AG04449 (cell line): ENCODE results near the gene DMD.

Source experiments
- CTCF ChIA-PET: fragments of 350-600 bp; formaldehyde crosslinking; extraction: SDS; loops from one replicate; lab custom pipeline; 2021; ENCODE audit warnings: antibody characterized with exemption; lab: Yijun Ruan, JAX
- POLR2A ChIA-PET: fragments of 400-600, 350-600 bp; formaldehyde crosslinking; extraction: SDS; loops from one replicate; lab custom pipeline; 2020; ENCODE audit warnings: antibody characterized with exemption, inconsistent platforms; lab: Yijun Ruan, JAX
- DNase-seq: peaks from one replicate; pipeline ENCODE4 v3.0.0-alpha.2; 2010; ENCODE audit warnings: low read depth, low spot score
- H3K4me3 ChIP-seq: 2 replicates; pipeline ENCODE4 v1.5.1; 2011; ENCODE audit warnings: low read depth, mild to moderate bottlenecking, control low read depth, low read length
- TF ChIP-seq, protein P1 (sequence below): IDR thresholded peaks from one replicate; pipeline ENCODE4 v1.5.1; 2011; ENCODE audit warnings: mild to moderate bottlenecking, moderate library complexity, low read length, control low read depth, inconsistent platforms; ENCODE audit not compliant: insufficient read depth; ENCODE audit errors: missing control alignments

Gene DMD

DNA sequence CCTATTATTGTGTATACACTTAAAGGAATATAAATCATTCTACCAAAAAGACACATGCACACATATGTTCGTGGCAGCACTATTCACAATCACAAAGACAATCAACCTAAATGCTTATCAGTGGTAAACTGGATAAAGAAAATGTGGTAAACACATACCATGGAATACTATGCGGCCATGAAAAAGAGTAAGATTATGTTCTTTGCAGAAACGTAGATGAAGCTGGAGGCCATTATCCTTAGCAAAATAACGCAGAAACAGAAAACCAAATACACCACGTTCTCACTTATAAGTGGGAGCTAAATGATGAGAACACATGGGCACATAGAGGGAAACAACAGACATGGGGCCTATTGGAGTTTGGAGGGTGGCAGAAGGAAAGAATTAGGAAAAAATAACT lies 593.2 kb downstream of the DMD start:
- no peak overlapping the region for H3K4me3 ChIP-seq
- TF ChIP-seq, protein P1, sequence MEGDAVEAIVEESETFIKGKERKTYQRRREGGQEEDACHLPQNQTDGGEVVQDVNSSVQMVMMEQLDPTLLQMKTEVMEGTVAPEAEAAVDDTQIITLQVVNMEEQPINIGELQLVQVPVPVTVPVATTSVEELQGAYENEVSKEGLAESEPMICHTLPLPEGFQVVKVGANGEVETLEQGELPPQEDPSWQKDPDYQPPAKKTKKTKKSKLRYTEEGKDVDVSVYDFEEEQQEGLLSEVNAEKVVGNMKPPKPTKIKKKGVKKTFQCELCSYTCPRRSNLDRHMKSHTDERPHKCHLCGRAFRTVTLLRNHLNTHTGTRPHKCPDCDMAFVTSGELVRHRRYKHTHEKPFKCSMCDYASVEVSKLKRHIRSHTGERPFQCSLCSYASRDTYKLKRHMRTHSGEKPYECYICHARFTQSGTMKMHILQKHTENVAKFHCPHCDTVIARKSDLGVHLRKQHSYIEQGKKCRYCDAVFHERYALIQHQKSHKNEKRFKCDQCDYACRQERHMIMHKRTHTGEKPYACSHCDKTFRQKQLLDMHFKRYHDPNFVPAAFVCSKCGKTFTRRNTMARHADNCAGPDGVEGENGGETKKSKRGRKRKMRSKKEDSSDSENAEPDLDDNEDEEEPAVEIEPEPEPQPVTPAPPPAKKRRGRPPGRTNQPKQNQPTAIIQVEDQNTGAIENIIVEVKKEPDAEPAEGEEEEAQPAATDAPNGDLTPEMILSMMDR = no peak
- ChIA-PET CTCF (no interaction called here), POLR2A (no interaction called here)
- no peak for DNase-seq

DNA sequence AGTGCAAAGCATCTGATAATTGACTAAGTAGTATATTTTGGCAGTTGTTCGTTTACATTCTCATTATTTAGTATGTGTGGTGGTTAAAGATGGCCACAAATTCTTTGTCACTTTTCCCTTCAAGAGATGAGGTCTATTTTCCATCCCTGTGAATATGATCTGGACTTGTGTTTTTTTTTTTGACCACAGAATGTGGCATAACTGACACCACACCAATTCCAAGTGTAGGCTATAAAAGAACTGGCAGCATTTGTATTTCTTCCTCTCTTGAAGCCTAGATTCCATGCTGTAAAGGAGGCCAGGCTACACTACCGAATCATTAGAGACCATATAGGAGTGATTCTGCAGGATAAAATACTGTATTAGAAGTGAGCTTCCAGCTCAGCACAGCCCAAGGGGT lies 596.6 kb downstream of the DMD start:
- TF ChIP-seq, protein P1 = no peak
- no peak overlapping the region for H3K4me3 ChIP-seq
- ChIA-PET CTCF (no interaction called here), POLR2A (no interaction called here)
- no peak for DNase-seq

DNA sequence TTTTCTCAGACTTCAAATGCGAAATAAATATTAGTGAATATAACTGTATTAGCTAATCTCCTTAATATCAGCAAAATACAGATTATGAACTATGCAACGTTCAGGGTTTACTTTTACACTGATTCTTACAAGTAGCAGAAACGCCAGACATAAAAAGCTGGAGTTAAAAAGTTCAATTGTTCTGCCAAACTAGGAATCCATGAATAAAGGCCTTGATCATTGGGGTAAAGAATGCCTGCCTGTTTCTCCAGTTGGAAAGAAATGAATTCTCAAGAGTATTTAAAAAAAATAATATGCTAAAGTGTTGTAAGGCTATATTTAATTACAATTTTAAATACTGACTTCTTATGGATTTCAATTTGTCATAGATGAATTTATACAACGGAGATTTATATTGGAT lies 612.2 kb downstream of the DMD start:
- POLR2A ChIA-PET = no interaction called here
- no peak for DNase-seq
- TF ChIP-seq, protein P1 = no peak
- CTCF ChIA-PET = no interaction called here
- H3K4me3 ChIP-seq = no peak overlapping the region

DNA sequence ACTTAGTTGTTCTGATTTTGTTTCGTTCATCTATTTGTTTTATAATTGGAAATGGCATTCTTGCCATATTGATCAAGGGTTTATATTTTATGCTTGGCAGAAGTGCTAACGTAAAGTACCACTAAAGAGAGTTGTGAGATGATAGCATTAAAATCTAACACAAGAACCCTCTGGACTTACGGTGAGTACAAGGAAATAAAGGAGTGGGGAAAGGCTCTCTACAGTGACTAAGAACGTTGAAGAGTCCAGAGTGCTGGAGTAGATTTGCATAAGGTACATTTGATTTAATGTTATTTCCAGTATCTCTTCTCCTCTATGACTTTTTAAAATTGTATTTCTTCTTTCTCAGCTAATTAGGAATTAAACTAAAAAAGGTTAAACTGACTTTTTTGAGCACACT lies 612.6 kb downstream of the DMD start:
- no peak overlapping the region for H3K4me3 ChIP-seq
- CTCF ChIA-PET = no interaction called here
- no peak for DNase-seq
- POLR2A ChIA-PET = no interaction called here
- TF ChIP-seq, protein P1 = no peak

DNA sequence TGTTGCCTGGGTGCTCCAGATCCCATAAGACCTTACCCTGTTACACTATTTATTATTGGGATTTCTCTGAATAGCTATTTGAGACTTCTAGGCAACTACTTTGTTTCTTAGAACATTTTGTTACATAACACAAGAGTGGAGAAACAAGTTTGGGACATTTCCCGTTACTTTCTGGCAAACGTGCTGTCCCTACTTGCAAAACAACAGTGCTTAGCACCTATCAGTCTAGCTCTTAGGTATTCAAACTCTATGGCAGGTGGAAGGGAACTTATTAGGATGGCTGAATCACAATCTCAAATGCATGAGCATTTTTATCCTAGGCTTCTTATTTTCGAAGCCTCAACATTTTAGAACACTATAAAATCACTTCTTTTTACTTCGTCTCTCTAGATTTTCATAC lies 613.6 kb downstream of the DMD start:
- no peak for DNase-seq
- TF ChIP-seq, protein P1 = no peak
- POLR2A ChIA-PET = no interaction called here
- CTCF ChIA-PET = no interaction called here
- H3K4me3 ChIP-seq = no peak overlapping the region

DNA sequence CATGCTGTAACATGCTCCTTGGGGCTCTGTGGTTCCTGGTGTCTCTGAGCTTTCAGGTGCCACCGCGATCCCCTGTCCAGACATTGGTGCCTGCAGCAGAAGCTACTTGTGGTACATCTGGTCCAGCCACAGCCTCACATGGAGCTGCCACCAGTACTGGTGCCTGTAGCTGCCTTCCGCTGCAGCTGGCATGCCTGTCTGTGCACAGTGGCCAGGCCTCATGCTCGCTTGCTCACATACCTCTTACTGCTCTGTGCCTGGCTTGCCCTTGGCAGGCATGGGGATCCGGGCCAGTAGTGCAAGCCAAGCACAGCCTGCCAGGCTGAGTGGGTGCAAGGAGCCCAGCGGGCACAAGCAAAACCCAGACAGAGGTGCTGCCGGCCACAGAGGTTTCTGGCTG lies 618.6 kb downstream of the DMD start:
- TF ChIP-seq, protein P1 = no peak
- ChIA-PET CTCF (no interaction called here), POLR2A (no interaction called here)
- DNase-seq = no peak
- no peak overlapping the region for H3K4me3 ChIP-seq

DNA sequence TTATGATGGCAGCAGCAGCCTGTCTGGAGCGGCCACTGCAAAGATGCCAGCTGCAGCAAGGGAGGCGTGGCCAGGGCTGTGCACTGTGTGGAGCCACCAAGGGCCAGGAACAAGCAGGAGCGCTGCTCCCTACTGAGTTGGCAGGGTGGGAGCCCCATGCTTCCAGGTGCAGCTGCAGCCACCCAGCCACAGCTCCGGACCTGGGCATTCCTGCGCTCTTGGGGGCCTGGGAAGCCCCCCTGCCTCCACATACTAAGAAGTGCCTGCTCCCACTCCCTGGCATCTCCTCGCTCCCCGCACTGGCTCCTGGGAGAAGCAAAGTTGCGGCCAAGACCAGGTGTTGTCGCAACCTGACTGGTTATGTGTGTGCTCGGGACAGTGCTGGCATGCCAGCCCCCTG lies 619.8 kb downstream of the DMD start:
- DNase-seq = no peak
- ChIA-PET CTCF (no interaction called here), POLR2A (no interaction called here)
- no peak overlapping the region for H3K4me3 ChIP-seq
- TF ChIP-seq, protein P1 = no peak
